ENCODE measurements around the gene WDR13. TPM values are rescaled to one million over a fixed set of nuclear protein-coding genes. Genes with fewer than 3 reads are reported as not detected.
A peak's percentile ranks its signal among the peaks of the same experiment; 100 is the strongest.

The WDR13 gene
- total RNA-seq, 1 donor from 2014 or later, result 20.9 TPM

GRCh38 chrX:48576108-48576507 is 21.2 kb upstream of the WDR13 start:
- Histone ChIP-seq H2AFZ (replicated peaks) (no peak overlapping the region), H3K79me2 (ENCODE audit: low read depth) (peaks cover 27% of the 10 kb centered on the region), H3K9ac (no peak overlapping the region), H3K4me1 (no peaks in the 10 kb centered on the region), H3F3A (ENCODE audit: low read depth) (peaks cover 35% of the 10 kb centered on the region), H3K4me2 (peak overlapping the region; percentile 90), H4K20me1 (ENCODE audit: low read depth) (no peaks in the 10 kb centered on the region), H3K27ac (no peak overlapping the region), H3K27me3 (no peaks in the 10 kb centered on the region), H3K9me3 (ENCODE audit: low read depth) (no peaks in the 10 kb centered on the region), H3K4me3 (no peak overlapping the region), H3K36me3 (peaks cover 11% of the 10 kb centered on the region)
- DNase-seq (ENCODE audit: low spot score), result no peak
- H3K4me1 Mint-ChIP-seq, result no peaks in the 10 kb centered on the region
- H3K36me3 Mint-ChIP-seq, result peaks cover 13% of the 10 kb centered on the region
- peaks cover 13% of the 10 kb centered on the region for H3K9me3 Mint-ChIP-seq
- TF ChIP-seq EZH2 (IDR thresholded peaks at IDR 0.05) (no peak), EZH2phosphoT487 (IDR thresholded peaks at IDR 0.05) (no peak), CTCF (IDR thresholded peaks at IDR 0.05) (no peak)
- no peak overlapping the region for H3K27ac Mint-ChIP-seq
- H3K4me3 Mint-ChIP-seq, result peak overlapping the region; percentile 24
- peaks cover 3% of the 10 kb centered on the region for H3K27me3 Mint-ChIP-seq (ENCODE audit: insufficient read depth, low read depth)

DNA sequence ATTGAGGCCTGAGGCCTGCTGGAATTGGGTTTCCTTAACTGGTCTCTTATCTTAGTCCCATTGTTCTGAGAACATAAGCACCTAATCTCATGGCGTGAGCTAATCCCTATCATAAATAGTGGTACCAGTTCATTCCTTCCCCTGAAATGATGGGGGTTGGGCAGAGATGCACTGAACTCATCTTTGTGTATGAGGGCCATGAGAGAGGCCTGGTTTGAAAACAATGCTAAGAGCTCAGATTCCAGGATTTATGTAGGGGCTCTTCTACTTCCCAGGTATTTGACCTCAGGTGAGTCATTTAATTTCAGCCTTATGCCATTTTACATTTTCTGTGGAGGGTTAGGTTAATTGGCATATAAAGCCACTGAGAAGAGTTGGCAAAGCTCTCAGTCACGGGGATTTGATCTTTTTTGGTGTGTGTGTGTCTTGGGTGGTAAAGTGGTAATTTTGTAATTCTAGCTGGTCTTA is 18.6 kb upstream of the WDR13 start:
- no peaks in the 10 kb centered on the region for H3K4me1 ChIP-seq
- Mint-ChIP-seq H3K27me3 (ENCODE audit: insufficient read depth, low read depth) (peaks cover 2% of the 10 kb centered on the region), H3K36me3 (peaks cover 13% of the 10 kb centered on the region), H3K27ac (no peak overlapping the region), H3K4me1 (no peaks in the 10 kb centered on the region), H3K9me3 (peaks cover 9% of the 10 kb centered on the region), H3K4me3 (no peak overlapping the region)
- H3K4me2 ChIP-seq, result no peak overlapping the region
- no peak overlapping the region for H3K27ac ChIP-seq
- no peak overlapping the region for H2AFZ ChIP-seq (replicated peaks)
- H3K9ac ChIP-seq, result no peak overlapping the region
- H4K20me1 ChIP-seq (ENCODE audit: low read depth), result no peaks in the 10 kb centered on the region
- no peak for TF ChIP-seq CTCF (IDR thresholded peaks at IDR 0.05)
- no peak for TF ChIP-seq EZH2 (IDR thresholded peaks at IDR 0.05)
- TF ChIP-seq EZH2phosphoT487 (IDR thresholded peaks at IDR 0.05), result no peak
- peaks cover 27% of the 10 kb centered on the region for H3K79me2 ChIP-seq (ENCODE audit: low read depth)
- H3F3A ChIP-seq (ENCODE audit: low read depth), result peaks cover 35% of the 10 kb centered on the region
- DNase-seq (ENCODE audit: low spot score), result no peak
- H3K4me3 ChIP-seq, result no peak overlapping the region
- no peaks in the 10 kb centered on the region for H3K27me3 ChIP-seq
- peaks cover 11% of the 10 kb centered on the region for H3K36me3 ChIP-seq
- no peaks in the 10 kb centered on the region for H3K9me3 ChIP-seq (ENCODE audit: low read depth)

DNA sequence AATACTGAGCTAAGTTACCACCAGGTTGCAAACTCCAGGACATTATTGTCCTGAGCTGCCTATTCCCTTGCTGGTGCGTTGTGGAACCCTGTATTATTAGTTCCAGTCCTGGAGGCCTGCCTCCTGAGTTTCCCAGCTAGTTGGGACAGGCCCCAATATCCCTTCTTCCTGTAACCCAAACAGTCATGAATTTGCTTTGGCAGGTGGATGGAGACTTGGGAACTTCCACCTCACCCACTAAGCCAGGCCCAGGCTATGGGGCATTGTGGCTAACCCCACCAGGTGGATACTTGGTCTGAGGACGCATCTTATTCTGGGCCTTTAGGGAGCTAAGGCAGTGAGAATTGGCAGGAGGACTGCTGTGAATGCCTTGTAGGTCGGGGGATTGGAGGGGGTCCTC is 18.0 kb upstream of the WDR13 start:
- Mint-ChIP-seq H3K36me3 (peaks cover 13% of the 10 kb centered on the region), H3K4me3 (no peak overlapping the region), H3K27me3 (ENCODE audit: insufficient read depth, low read depth) (no peaks in the 10 kb centered on the region), H3K9me3 (peaks cover 8% of the 10 kb centered on the region), H3K4me1 (no peaks in the 10 kb centered on the region), H3K27ac (no peak overlapping the region)
- no peak for DNase-seq (ENCODE audit: low spot score)
- Histone ChIP-seq H3K9ac (no peak overlapping the region), H2AFZ (replicated peaks) (no peak overlapping the region), H3F3A (ENCODE audit: low read depth) (peaks cover 35% of the 10 kb centered on the region), H3K36me3 (peaks cover 11% of the 10 kb centered on the region), H3K9me3 (ENCODE audit: low read depth) (no peaks in the 10 kb centered on the region), H3K4me2 (no peak overlapping the region), H3K27ac (no peak overlapping the region), H4K20me1 (ENCODE audit: low read depth) (no peaks in the 10 kb centered on the region), H3K27me3 (no peaks in the 10 kb centered on the region), H3K4me3 (no peak overlapping the region), H3K79me2 (ENCODE audit: low read depth) (peaks cover 27% of the 10 kb centered on the region), H3K4me1 (no peaks in the 10 kb centered on the region)
- TF ChIP-seq EZH2phosphoT487 (IDR thresholded peaks at IDR 0.05) (no peak), CTCF (IDR thresholded peaks at IDR 0.05) (no peak), EZH2 (IDR thresholded peaks at IDR 0.05) (no peak)

Measured in neural progenitor cell (in vitro differentiated cells).